ENCODE measurements around the gene MTARC1. TPM values are rescaled to one million over a fixed set of nuclear protein-coding genes. Genes with fewer than 3 reads are reported as not detected.

The MTARC1 gene
- total RNA-seq, 1 donor from 2014 or later: 28.3 TPM

GRCh38 chr1:220804202-220804586, 17.5 kb downstream of the MTARC1 start:
- H3K4me1 Mint-ChIP-seq: peaks cover 10% of the 10 kb centered on the region

DNA sequence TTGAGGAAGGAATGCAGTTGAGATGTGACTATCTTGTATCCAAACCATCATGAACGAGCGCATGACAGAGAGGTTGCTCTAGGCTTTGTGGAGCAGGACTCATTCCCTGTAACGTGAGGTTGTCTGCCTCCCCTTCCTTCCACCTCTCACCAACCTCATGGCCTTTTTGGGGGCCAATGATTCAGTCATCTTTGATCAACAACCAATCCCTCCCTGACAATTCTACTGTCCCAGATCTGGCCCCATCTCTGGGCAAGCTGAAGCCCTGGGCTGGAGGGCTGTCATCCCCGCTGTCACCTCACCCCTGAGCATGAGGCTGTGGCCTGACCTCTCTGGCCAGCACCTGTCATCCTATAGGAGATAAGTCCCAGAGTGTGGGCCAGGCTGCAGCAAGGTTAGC, 19.7 kb downstream of the MTARC1 start:
- H3K27ac Mint-ChIP-seq (ENCODE audit: unreplicated experiment): no peak overlapping the region

More at GRCh38 chr1:220804202-220804586, 17.5 kb downstream of the MTARC1 start:
- Mint-ChIP-seq H3K27ac (ENCODE audit: unreplicated experiment) (no peak overlapping the region), H3K9me3 (no peaks in the 10 kb centered on the region), H3K36me3 (ENCODE audit: low read depth) (peaks cover 4% of the 10 kb centered on the region), H3K27me3 (ENCODE audit: low read depth) (no peaks in the 10 kb centered on the region), H3K4me3 (no peak overlapping the region)
- DNase-seq (ENCODE audit: low read depth, low spot score): no peak
- no peak for TF ChIP-seq CTCF (conservative IDR thresholded peaks at IDR 0.05)

GRCh38 chr1:220807726-220808125, 21.0 kb downstream of the MTARC1 start:
- Mint-ChIP-seq H3K27me3 (ENCODE audit: low read depth) (no peaks in the 10 kb centered on the region), H3K4me3 (no peak overlapping the region), H3K36me3 (ENCODE audit: low read depth) (peaks cover 12% of the 10 kb centered on the region), H3K9me3 (no peaks in the 10 kb centered on the region), H3K4me1 (peaks cover 13% of the 10 kb centered on the region), H3K27ac (ENCODE audit: unreplicated experiment) (no peak overlapping the region)
- no peak for DNase-seq (ENCODE audit: low read depth, low spot score)
- TF ChIP-seq CTCF (conservative IDR thresholded peaks at IDR 0.05): no peak

More for the DNA sequence above, 19.7 kb downstream of the MTARC1 start:
- Mint-ChIP-seq H3K4me1 (peaks cover 13% of the 10 kb centered on the region), H3K27me3 (ENCODE audit: low read depth) (no peaks in the 10 kb centered on the region), H3K4me3 (no peak overlapping the region), H3K9me3 (no peaks in the 10 kb centered on the region), H3K36me3 (ENCODE audit: low read depth) (peaks cover 8% of the 10 kb centered on the region)
- DNase-seq (ENCODE audit: low read depth, low spot score): no peak
- no peak for TF ChIP-seq CTCF (conservative IDR thresholded peaks at IDR 0.05)

- Mint-ChIP-seq H3K27ac (ENCODE audit: unreplicated experiment) (no peak overlapping the region), H3K4me1 (peaks cover 12% of the 10 kb centered on the region), H3K4me3 (no peak overlapping the region), H3K27me3 (ENCODE audit: low read depth) (no peaks in the 10 kb centered on the region), H3K36me3 (ENCODE audit: low read depth) (peaks cover 20% of the 10 kb centered on the region), H3K9me3 (no peaks in the 10 kb centered on the region)
- TF ChIP-seq CTCF (conservative IDR thresholded peaks at IDR 0.05): no peak
- DNase-seq (ENCODE audit: low read depth, low spot score): no peak
These were observed 21.9 kb downstream of the MTARC1 start for GRCh38 chr1:220808345-220809186.

DNA sequence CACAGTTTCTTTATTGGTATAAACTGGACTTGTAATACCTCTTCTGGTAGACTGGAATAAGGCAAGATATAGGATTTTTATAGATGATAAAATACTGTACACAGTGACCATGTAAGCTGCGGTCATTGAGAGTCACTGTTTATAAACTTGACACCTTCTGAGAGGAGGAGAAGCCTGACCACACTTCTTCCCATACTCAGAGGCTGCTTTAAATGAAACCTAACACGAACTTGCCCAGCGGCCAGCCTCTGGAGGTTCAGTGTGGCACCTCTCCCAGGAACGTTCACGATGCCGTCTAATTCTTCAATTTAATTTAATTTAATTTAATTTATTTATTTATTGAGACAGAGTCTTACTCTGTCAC, 22.5 kb downstream of the MTARC1 start:
- Mint-ChIP-seq H3K27ac (ENCODE audit: unreplicated experiment) (no peak overlapping the region), H3K9me3 (no peaks in the 10 kb centered on the region), H3K36me3 (ENCODE audit: low read depth) (peaks cover 21% of the 10 kb centered on the region), H3K27me3 (ENCODE audit: low read depth) (no peaks in the 10 kb centered on the region), H3K4me3 (no peak overlapping the region), H3K4me1 (peaks cover 9% of the 10 kb centered on the region)
- no peak for TF ChIP-seq CTCF (conservative IDR thresholded peaks at IDR 0.05)
- no peak for DNase-seq (ENCODE audit: low read depth, low spot score)

All from neural crest cell (in vitro differentiated cells).